H1 (cell line): Measurements from ENCODE around the gene SERGEF.

Experiments
- CTCF ChIP-seq, 3 experiments: IDR thresholded peaks; 1 replicate in 2 of 3; 2 replicates in 1 of 3; pipeline versions ENCODE4 v1.5.1 to v1.6.1; 2011; ENCODE audit warnings: low read length in 3 of 3, mild to moderate bottlenecking in 3 of 3, inconsistent platforms in 2 of 3, low read depth in 1 of 3, moderate library complexity in 1 of 3; ENCODE audit not compliant: insufficient read depth in 1 of 3; ENCODE audit errors: control extremely low read depth in 1 of 3
- KDM1A ChIP-seq: fragments of 200-600, 300-600 bp; sonication (generic); IDR thresholded peaks from 2 replicates; pipeline ENCODE4 v1.7.1; 2016; ENCODE audit warnings: mild to moderate bottlenecking, low read length, borderline replicate concordance
- MAFK ChIP-seq: IDR thresholded peaks from 2 replicates; pipeline ENCODE4 v1.6.1; 2012; ENCODE audit warnings: low read depth, mild to moderate bottlenecking, improper control_type of control experiment, low read length
- POLR2A ChIP-seq, 2 experiments: IDR thresholded peaks; 1 replicate in 1 of 2; 2 replicates in 1 of 2; pipeline ENCODE4 v1.6.1; 2011; ENCODE audit warnings: low read depth in 2 of 2, low read length in 2 of 2, mild to moderate bottlenecking in 2 of 2; ENCODE audit errors: control extremely low read depth in 1 of 2
- POLR2AphosphoS5 ChIP-seq: IDR thresholded peaks from 2 replicates; pipeline ENCODE4 v1.6.1; 2011; ENCODE audit warnings: low read depth, low read length
- RFX5 ChIP-seq: IDR thresholded peaks from 2 replicates; pipeline ENCODE4 v1.6.1; 2011; ENCODE audit warnings: low read depth, low read length, improper control_type of control experiment, borderline replicate concordance
- RXRA ChIP-seq: IDR thresholded peaks from 2 replicates; pipeline ENCODE4 v1.6.1; 2011; ENCODE audit warnings: low read depth, mild to moderate bottlenecking, low read length, moderate library complexity; ENCODE audit not compliant: insufficient read depth
- SUZ12 ChIP-seq: fragments of 200-600 bp; sonication (generic); IDR thresholded peaks from 2 replicates; pipeline ENCODE4 v1.6.1; 2012; ENCODE audit warnings: mild to moderate bottlenecking, inconsistent platforms, low read length, moderate library complexity, mixed read lengths
- YY1 ChIP-seq: IDR thresholded peaks from 2 replicates; pipeline ENCODE4 v1.6.1; 2011; ENCODE audit warnings: low read depth, mild to moderate bottlenecking, low read length

- TF ChIP-seq CTCF (IDR thresholded peaks at IDR 0.05; ENCODE audit: control extremely low read depth in 1 of 3, insufficient read depth in 1 of 3, low read depth in 1 of 3, low read length in 3 of 3) (no peak), RXRA (no peak), YY1 (no peak), MAFK (no peak), POLR2AphosphoS5 (no peak), SUZ12 (no peak), RFX5 (no peak), POLR2A (IDR thresholded peaks at IDR 0.05; ENCODE audit: control extremely low read depth in 1 of 2, low read depth in 2 of 2, low read length in 2 of 2) (no peak), KDM1A (no peak)
These were observed 85.8 kb downstream of the SERGEF start for GRCh38 chr11:17927041-17927440.
